HL-60 (cell line): ENCODE measurements around the gene PRPF6.

Experiments used
- POLR2AphosphoS5 ChIP-seq: IDR thresholded peaks from 2 replicates; pipeline ENCODE4 v1.6.1; 2012; ENCODE audit warnings: low read depth
- SPI1 ChIP-seq: IDR thresholded peaks from 2 replicates; pipeline ENCODE4 v1.6.1; 2012; ENCODE audit warnings: low read depth, mild to moderate bottlenecking, borderline replicate concordance

DNA sequence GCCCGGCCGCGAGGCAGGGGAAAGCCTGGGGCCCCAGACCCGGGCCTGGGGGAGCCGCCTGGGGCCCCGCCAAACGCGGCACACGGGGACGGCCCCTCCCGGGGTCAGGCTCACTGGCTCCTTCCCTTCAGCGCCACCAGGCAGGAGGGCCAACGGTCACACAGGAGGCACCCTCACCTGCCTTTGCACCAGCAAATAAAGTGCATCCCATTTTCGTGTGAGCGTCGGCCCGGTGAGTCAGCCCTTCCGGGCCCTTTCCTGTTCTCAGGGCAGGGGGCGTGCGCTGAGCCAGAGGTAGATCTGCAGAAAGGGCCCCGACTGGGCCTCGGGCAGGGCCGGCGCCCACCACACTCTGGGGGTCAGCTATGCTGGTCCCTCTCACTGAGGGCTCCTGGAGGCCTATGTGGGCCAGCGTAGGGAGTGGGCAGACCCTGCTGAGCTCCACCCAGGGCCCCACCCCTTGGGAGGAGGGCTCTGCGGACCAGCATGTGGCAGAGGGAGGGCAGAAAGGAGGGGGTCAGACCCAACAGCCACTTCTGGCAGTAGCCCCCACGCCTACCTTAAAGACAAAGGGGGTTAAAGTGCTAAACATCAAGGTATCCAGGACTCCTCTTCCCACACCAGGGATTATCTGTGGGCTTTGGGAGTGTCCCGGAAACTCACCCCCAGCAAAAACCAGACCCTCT, 23.8 kb upstream of the PRPF6 start:
- TF ChIP-seq POLR2AphosphoS5 (peak; percentile 43), SPI1 (no peak)
